Activated naive CD8-positive, alpha-beta T cell treated with anti-CD3 and anti-CD28 coated beads, Interleukin-2, amount 50 U/mL, for 16 hours (primary cell): ENCODE results near the gene LRRC46.

Experiments used
- DNase-seq: peaks from one replicate; pipeline ENCODE4 v3.0.0-alpha.2; 2020; ENCODE audit warnings: low read depth, low spot score

The LRRC46 gene

DNA sequence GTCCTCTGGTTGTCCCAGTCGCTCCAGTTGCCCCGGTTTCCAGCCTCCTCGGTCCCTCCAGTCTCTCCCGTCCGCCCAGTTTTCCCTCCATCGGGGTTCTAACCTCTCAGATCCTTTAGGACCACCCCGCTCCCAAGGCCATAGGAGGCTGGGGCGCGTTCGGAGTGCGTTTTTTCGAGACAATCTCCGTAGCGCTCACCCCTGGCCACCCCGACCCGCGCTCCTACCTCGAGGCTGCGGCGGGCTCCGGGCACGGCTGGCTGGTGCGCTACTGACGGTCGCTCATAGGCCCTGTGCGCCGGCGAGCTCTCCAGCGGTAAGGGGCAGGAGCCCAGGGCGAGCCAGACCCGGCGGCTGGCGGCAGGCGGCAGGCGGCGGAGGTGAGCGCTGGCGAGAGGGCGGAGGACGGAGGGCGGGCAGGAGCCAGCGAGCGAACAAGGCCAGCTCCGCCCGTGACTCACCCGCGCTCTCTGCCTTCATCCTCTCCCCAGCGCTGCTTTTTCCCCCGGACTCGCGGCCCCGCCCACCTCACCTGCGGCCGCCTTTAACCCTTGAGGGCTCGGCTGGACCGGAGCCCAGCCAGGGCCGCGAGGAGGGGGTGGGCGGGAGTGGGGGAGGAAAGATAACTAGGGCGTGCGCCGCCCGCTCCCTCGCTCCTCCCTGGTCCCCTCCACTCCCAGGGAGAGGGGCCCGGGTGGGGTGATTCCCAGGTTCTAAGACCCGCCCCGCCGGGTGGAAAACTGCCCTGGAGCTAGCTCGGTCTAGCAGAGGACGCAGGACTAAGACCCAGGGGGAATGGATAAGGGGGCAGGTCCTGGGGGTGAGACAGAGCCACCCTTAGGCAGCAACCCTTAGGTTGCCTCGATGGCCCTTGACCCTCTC, 19.5 kb downstream of the LRRC46 start, which contains the start of gene SP6:
Gene SP6 (minus strand): TSS at position 472 of the 882 bp plus-strand sequence. CDS start 2,734 bp downstream, outside the sequence.
- peak; percentile 27 for DNase-seq

DNA sequence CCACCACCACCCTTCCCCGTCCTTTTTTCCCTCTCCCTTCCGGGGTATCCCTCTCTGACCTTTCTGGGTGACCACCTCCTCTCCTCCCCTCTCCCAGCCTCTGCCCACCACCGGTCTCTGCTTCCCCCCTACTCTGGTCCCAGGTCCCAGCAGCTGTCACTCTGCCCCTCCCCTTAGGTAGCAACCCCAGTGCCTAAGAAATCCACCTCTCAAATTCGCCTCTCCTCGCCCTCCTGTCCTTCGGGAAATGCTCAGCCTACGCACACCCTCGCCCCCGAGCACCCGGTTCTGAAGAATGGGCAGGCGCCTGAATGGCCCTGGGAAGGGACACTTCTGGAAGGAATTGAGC, 20.3 kb downstream of the LRRC46 start:
- DNase-seq, result no peak

DNA sequence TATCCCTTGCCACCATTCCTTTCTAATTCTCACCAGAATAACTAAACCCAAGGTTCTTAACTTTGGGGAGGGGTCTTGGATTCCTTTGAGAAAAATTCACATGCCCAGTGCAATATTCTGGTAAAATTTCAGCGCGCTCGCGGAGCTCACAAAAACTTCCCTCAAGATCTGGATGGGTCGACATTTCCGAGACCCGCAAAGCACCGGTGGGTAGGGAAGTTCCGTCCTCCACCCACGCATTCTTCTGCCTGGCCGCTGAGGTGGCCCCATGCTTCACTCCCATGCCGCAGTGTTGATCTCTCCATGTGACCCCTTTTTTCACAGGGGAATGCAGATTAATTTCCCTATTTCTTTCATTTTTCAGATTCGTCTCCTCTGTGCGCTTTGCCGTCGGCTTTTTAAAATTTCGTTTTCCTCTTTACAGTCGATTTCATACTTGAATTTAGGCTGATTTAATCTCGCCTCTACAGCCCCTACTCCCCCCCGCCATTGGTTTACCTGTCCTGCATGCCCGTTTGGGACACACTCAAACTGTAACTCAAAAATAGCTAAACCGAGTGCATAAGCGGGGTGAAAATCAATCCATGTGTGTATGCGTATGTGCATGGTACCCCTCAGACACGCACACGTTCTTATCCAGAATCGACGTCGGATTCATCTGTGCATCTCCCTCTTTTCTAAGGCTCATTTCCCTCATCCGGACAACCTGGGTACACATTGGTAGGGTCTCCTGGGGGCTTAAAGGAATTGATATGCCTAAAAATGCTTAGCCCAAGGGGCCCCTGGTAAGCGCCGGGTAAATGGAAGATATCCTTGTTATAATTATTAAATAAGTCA, 20.9 kb downstream of the LRRC46 start:
- no peak for DNase-seq

DNA sequence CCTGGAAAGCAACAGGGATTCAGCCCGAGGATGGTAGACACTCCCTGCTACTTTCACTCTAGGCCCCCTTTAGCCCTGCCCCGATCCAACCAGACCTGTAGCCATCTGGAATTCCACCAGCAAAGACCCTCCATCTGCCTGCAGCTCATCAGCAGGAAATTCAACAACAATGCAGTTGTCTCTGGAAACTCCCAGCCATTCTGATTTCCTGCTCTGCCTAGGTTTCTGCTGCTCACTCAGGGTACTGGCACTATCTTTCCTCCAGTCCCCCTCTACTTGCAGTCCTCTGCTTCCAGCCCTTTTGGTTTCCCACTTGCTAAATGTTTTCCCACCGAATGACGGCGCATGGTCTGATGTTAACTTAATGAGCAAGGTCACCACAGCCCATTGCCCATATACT, 22.1 kb downstream of the LRRC46 start:
- no peak for DNase-seq

DNA sequence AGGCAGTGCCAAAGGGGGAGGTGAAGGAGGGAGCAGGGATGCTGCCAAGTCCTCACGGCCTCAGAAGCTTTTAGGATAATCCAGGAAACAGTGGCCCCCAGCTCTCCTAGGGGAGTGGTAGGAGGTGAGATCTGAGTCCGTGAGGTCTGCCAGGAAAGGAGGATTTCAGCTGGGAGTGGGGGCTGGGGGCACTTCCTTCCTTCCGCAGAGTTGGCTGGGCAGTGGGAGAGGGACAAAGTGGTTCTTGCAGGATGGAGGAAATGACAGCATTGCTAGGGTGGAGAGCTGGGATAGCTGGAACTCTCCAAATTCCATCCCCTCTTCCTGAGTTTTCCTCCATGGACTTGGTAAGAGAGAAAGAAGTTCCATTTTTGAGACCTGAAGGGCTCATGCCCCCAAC, 24.3 kb downstream of the LRRC46 start:
- no peak for DNase-seq

DNA sequence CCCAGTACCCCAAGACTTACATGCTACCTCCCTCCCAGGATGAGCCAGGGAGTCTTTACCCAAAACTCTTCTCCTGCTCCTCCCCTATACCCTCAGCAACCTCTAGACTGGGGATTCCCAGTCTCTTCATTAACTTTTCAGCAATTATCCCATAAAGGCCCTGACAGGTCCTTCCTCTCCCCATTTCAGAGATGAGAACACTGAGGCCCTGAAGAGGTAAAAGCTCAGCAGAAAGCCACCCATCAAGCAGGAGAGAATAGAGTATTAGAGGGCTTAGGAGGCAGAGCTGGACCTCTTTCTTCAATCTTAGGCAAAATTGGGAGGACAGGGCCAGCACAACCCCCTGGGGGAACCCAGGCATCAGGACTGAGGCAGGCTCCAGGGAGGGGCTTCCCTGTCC, 25.4 kb downstream of the LRRC46 start:
- DNase-seq, result no peak

DNA sequence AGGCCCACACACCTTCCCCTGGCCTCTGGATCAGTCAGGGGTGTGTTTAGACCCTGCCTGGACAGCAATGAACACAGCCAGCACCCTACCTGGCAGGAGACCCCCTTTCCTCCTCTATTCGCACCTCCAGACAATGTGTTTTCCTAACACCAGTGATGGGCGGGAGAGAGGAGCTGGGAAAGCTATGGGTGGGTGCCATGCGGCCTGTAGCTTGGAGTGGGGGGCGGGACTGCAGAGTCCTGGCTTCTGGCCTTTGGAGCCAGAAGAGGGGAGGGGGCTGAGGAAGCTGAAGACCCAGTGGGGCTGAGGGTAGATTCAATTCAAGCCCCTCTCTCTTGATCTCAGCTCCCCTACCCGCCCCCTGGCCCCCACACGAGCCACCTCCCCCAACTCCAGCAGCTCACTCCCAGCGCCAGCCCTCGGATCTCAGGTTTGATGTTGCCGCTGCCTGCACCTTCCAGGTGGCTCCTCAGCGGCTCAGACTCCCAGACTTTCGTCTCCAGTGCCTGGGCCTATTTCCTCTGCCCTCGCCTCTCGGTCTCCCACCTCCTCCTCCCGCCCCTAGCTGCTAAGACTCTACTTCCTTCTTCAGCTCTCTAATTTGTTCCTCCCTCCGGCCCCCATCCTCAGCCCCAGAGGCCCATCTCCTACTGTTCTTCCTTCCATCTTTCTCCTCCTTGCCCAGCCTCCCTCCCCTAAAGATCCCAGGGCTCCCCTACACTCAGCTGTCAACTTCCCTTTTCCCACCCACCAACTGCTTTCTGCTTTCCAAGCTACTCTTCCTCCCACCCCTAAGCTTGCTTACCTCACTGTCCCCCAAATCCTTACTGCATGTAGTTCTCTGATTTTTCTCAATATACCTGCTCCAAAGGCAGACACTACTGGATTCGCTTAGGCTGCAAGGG, 26.3 kb downstream of the LRRC46 start:
- no peak for DNase-seq

DNA sequence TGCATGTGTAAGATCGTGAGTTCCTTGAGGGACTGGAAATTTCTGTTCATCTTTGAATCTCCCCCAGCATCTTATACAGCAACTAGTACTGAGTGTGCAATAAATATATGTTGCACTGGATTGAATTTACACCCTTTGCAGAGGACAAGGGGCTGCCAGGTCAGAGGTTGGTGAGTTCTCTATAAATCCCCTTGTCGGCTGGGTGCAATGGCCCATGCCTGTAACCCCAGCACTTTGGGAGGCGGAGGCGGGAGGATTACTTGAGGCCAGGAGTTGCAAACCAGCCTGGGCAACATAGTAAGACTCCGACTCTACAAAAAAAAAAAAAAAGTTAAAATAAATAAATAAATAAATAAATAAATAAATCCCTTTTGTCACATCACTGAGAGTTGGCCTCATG, 28.9 kb downstream of the LRRC46 start:
- DNase-seq, result no peak

DNA sequence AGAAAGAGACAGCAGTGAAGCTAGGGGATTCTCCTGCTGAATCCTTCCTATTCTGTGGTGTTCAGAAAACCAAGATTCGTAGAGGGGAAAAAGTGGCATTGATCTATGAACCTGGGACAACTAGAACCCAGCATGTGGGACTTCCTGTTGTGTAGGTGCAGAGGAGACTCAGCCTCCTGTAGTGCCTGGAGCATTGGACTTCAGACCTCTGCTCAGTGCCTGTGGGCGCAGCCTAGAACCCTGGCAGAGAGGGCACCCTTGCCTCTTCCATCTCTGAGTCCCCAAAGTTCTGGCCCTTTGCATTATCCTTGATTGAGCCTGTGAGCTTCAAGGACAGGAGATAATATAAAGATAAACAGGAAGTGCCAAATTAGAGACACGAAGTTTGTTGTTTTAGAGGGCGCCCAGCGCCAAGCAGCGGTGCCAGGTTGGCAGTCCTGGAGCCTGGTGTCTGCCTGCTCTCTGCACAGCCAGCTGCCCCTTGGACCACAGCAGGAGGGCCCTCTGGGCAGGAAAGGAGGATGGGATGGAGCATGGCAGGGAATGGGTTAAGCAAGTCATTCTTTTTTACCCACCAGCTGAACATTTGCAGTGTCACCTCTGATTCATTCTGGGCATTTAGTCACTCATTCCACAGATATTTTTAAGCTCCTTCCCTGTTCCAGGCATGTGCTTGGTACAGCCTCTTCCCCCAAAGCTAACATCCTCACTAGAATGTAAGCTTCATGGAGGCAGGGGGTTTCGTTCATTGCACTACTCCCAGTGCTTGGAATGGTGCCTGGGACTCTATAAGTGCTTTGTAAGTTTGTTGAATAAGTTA, 31.4 kb downstream of the LRRC46 start:
- no peak for DNase-seq

DNA sequence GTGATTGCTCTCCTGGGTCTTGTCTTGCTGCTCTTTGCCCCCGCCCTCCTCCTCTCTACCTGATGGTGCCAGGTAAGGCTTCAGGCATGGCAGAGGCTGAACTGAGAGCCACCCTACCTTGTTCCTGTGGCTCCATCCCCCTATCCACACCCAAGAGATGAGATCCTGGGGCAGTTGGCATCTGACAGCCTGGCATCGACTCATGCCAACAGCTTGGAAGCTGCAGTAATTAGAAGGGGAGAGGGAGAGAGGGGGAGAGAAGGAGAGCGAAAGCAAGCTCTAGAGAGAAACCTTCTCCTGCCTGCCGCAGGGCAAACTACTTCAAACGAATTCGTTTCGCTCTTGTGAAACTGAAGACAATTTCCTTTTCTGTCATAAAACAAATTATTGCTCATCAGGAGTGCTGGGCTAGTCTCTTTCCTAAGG, 33.3 kb downstream of the LRRC46 start:
- DNase-seq, result no peak

DNA sequence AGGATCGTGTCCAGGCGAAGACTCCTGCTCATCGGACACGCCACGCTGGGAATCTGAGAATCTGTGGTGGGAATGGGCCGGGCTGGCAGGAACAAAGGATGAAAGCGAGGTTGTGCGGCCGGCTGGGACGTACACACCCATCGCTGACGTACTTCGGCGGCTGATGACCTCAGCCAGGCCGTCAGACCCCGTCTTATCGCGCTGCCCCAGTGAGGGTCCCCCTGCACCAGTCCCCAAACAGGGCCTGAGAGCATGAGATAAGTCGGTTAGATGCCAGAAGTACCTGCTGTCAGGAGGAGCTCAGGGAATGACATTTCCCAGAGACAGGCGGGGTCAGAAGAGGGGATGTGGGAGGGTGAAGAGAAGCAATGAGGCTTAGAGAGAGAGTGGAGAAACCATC, 35.5 kb downstream of the LRRC46 start:
- DNase-seq, result no peak

DNA sequence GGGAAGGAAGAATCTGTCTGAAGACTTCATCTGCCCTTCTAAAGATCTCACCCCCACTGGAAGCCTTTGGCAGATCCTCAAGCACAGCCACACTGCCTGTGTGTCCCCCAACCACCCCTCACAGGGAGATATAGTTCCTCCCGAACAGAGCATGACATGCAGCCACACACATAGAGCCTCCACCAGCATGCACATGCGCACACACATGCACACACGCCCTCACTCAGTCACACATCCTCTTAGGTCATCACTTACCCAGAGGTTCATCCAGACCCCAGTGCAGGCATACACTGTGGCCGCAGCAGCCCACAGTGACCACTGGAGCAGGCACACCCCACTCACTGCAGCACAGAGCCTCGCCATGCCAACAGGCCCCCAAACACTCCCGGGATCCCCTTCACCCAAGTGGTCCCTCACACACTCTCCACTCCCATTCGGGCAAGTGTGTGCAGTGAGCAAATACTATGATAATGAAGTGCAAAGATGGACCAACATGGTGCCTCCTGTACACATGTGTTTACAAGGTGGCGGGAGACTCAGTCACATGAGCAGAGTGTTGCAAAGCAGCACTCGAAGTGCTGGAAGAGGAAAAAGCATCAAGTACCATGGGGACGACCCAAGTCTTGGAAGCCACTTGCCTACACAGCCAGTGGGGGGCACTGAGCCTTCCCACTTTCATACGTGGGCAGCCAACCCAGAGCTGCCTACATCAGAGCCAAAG, 36.5 kb downstream of the LRRC46 start:
- no peak for DNase-seq

DNA sequence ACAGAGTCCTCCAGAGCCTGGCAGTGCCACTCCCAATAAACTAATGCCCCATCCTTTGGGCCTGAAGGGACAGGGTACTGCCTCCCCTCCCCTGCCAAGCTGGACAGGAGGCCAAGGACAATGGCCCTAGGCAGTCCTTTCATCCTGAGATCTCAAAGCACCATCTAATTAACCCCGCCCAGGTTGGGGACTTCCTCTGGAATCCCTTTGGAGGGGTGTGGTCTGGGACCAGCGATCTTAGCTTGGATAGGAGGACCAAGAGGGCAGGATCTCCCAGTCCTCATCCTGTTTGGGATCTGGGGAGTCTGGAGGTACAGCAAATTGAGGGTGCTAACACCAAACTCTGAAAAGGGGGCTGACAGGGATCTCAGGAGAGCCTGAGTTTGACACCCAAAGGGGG, 37.6 kb downstream of the LRRC46 start:
- no peak for DNase-seq

DNA sequence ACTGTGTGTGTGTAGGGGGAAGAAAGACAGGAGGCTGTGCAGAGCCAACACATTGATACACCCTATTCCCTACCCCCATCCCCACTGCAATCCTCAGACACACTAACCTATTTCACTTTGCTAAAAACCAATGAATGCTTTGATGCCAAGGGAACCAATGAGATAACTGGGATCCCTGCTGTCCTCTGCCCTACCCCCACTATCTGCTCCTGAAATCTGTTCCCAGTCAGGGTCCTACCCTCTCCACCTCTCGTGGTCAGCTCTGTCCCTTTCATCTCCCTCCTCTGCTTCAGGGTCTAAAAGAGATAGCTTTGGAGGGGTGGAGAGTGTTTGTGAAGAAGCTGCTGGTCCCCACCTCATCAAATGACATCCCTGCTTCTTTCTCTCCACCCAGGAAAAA, 38.6 kb downstream of the LRRC46 start:
- no peak for DNase-seq

DNA sequence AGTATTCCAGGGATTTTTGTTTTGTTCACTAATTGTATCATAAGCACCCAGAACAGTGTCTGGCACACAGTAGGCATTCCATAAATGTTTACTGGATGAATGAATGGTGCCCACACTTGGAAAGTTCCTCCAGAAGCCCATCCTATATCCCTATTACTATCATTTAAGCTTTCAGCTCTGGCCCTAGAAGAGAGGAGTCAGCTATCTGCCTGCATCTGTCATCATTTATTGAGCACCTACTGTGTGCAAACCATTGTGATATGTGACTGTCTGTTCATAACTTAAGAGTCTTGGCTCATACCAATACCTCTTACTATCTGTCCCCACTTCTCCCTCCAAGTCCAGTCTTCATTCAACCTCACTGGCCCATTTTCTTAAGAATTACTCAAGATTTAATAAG, 39.6 kb downstream of the LRRC46 start:
- DNase-seq, result no peak

DNA sequence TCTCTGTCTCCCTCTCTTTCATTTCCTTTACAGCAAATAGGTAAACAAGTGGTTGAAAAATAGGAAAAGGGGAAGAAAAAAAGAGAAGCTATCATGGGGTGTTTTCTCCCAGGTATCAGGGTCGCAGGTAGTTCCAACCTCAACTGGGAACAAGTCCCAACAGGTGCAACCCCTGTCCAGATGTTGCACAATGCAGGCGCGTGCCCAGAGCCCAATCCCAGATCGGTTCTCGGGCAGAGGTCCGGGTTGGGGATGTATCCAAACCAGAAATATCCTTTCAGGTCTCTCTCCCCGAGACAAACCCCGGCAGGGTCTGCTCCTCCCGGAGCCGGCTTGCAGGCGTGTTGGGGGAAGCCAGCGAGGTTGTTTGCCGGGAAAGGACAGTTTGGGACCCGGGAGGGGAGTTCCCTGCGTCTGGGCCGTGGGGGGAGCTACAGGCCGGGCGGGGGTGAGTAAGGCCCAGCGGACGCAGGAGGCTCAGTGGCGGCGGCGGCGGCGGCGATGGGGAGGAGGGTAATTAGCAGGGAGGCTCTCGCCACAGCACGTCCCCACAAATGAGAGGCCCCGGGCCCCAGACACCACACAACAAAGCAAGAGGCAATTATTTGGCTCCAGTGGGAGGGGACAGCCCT, 40.7 kb downstream of the LRRC46 start:
- DNase-seq, result no peak

DNA sequence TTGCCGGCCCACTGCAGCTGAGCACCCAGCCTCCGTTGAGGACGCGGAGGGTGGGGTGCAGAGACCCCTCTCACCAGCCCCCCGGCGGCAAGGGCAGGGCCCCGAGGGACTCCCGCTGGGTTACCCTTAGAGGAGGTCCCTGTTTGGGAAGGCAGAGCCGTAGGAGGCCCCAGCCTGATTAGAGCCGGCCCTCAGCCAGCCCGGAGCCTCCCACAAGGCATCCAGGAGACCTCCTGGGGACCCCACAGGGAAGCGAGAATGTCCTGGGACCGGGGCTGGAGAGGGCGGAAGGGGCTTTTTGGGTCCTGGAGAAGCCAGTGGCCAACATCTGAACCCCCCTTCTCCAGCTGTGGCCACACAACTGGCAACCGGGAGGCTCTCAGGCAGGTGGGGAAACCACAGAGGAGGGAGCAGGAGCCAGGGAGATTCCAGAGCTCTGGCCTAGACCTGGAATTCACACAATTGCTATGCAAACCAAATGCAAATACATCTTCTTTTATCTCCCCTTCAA, 41.2 kb downstream of the LRRC46 start:
- no peak for DNase-seq

DNA sequence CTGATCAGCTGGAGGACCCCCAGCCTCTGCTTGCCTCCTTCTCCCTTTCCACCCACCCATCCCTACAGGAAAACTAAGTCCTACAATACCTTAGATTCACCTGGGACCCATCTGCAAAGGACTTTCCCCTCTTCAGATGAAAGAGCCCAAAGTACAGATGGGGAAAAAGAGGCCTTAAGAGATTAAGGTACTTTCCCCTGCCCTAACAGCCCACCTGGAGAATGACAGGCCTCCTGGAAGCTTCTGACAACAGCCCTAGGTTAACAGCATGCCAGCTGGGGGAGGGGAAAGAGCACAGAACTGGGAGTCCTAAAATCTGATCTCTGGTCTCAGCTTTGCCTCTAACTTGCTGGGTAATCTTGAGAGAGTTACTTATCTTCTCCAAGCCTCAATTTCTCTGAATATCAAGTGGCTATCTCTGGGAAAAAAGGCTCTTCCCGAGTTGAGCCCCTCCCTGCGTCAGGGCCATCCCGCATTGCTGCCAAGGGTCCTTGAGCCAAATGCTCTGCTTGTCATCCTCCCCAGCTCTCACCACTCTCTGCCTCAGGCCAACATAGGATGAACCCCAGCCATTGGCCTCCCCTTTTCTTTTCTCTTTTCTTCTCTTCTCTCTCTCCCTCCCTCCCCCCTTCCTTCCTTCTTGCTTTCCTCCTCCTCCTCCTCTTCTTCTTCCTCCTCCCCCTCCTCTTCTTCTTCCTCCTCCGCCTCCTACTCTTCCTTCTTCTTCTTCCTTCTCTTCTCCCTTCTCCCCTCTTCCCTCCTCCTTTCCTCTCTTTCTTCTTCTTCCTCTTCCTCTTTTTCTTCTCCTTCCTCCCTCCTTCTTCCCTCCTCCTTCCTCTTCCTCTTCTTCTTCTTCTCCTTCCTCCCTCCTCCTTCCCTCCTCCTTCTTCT, 42.0 kb downstream of the LRRC46 start:
- DNase-seq, result no peak
